HepG2 (cell line): Measurements from ENCODE around the gene FBXO9. TPM values are rescaled to one million over a fixed set of nuclear protein-coding genes. Genes with fewer than 3 reads are reported as not detected.
A peak's percentile ranks its signal among the peaks of the same experiment; 100 is the strongest.

Experiments used
- ASH2L ChIP-seq: fragments of 300-600, 200-600 bp; sonication (generic); IDR thresholded peaks from 2 replicates; pipeline ENCODE4 v1.7.0; 2017; ENCODE audit warnings: low read depth, mild to moderate bottlenecking, moderate library complexity, mixed read lengths, low read length; ENCODE audit not compliant: insufficient read length
- DMTF1 ChIP-seq: sonication (generic); formaldehyde crosslinking; IDR thresholded peaks from 2 replicates; pipeline ENCODE4 v1.4.0; 2020; ENCODE audit warnings: mild to moderate bottlenecking, missing genetic modification reagents
- FOSL1 ChIP-seq: sonication (generic); formaldehyde crosslinking; IDR thresholded peaks from 2 replicates; pipeline ENCODE4 v1.9.0; 2021; ENCODE audit warnings: missing genetic modification reagents, borderline replicate concordance
- GABPB1 ChIP-seq: IDR thresholded peaks from 2 replicates; pipeline ENCODE4 v1.6.1; 2016; ENCODE audit warnings: mild to moderate bottlenecking, missing genetic modification reagents, moderate library complexity, missing compliant biosample characterization
- HNF1B ChIP-seq: sonication (generic); formaldehyde crosslinking; IDR thresholded peaks from 2 replicates; pipeline ENCODE4 v1.5.1; 2020; ENCODE audit warnings: mild to moderate bottlenecking, moderate library complexity, missing genetic modification reagents
- IKZF1 ChIP-seq: fragments of 450-650 bp; IDR thresholded peaks from 2 replicates; pipeline ENCODE4 v1.7.1; 2016
- KDM5A ChIP-seq: fragments of 200-600 bp; sonication (generic); IDR thresholded peaks from 2 replicates; pipeline ENCODE4 v1.7.0; 2018; ENCODE audit warnings: antibody characterized with exemption, mild to moderate bottlenecking, low read length, borderline replicate concordance
- LCORL ChIP-seq, 2 experiments: fragments of 450-650 bp in 1 of 2; sonication (generic) in 1 of 2; formaldehyde crosslinking in 1 of 2; IDR thresholded peaks; 2 replicates each; pipeline versions ENCODE4 v1.5.0 to v1.6.1; 2017 to 2020; ENCODE audit warnings: antibody characterized with exemption in 1 of 2, missing genetic modification reagents in 1 of 2
- MAFG ChIP-seq: sonication (generic); formaldehyde crosslinking; IDR thresholded peaks from 2 replicates; pipeline ENCODE4 v1.5.1; 2020; ENCODE audit warnings: mild to moderate bottlenecking, missing genetic modification reagents
- MED13 ChIP-seq: sonication (generic); formaldehyde crosslinking; IDR thresholded peaks from 2 replicates; pipeline ENCODE4 v1.5.0; 2020; ENCODE audit warnings: missing genetic modification reagents
- NFIC ChIP-seq: IDR thresholded peaks from 2 replicates; pipeline ENCODE4 v1.6.1; 2012; ENCODE audit warnings: mild to moderate bottlenecking, low read length, inconsistent platforms
- NONO ChIP-seq, 2 experiments: fragments of 450-650 bp in 1 of 2; sonication (generic) in 1 of 2; formaldehyde crosslinking in 1 of 2; IDR thresholded peaks in 1 of 2; conservative IDR thresholded peaks in 1 of 2; 2 replicates each; pipeline versions ENCODE4 v1.6.1 to v1.8.0; 2017 to 2022; ENCODE audit warnings: mild to moderate bottlenecking in 1 of 2, missing genetic modification reagents in 1 of 2, moderate library complexity in 1 of 2
- NRL ChIP-seq: sonication (generic); formaldehyde crosslinking; IDR thresholded peaks from 2 replicates; pipeline ENCODE4 v1.5.0; 2020; ENCODE audit warnings: missing genetic modification reagents, mild to moderate bottlenecking, moderate library complexity, borderline replicate concordance
- REPIN1 ChIP-seq: sonication (generic); formaldehyde crosslinking; IDR thresholded peaks from 2 replicates; pipeline ENCODE4 v1.8.0; 2022; ENCODE audit warnings: missing genetic modification reagents, low read depth, mild to moderate bottlenecking, borderline replicate concordance
- SNRNP70 ChIP-seq: fragments of 200-400 bp; formaldehyde crosslinking; IDR thresholded peaks from 2 replicates; pipeline ENCODE4 v1.6.1; 2017; ENCODE audit warnings: mild to moderate bottlenecking, low read depth, low read length, moderate library complexity
- THAP11 ChIP-seq: IDR thresholded peaks from 2 replicates; pipeline ENCODE4 v1.6.1; 2016; ENCODE audit warnings: missing biosample characterization, missing genetic modification reagents
- ZFP82 ChIP-seq: sonication (generic); formaldehyde crosslinking; IDR thresholded peaks from 2 replicates; pipeline ENCODE4 v1.5.1; 2020; ENCODE audit warnings: mild to moderate bottlenecking, missing genetic modification reagents, borderline replicate concordance
- ZNF354B ChIP-seq: sonication (generic); formaldehyde crosslinking; IDR thresholded peaks from 2 replicates; pipeline ENCODE4 v1.8.0; 2022; ENCODE audit warnings: mild to moderate bottlenecking, missing genetic modification reagents
- ZNF432 ChIP-seq: sonication (generic); formaldehyde crosslinking; IDR thresholded peaks from 2 replicates; pipeline ENCODE4 v1.5.0; 2020; ENCODE audit warnings: missing genetic modification reagents, mild to moderate bottlenecking, borderline replicate concordance
- ZNF446 ChIP-seq: sonication (generic); formaldehyde crosslinking; IDR thresholded peaks from 2 replicates; pipeline ENCODE4 v1.5.0; 2020; ENCODE audit warnings: mild to moderate bottlenecking, missing genetic modification reagents
- ZNF691 ChIP-seq: sonication (generic); formaldehyde crosslinking; IDR thresholded peaks from 2 replicates; pipeline ENCODE4 v1.4.0; 2020; ENCODE audit warnings: missing genetic modification reagents, low read depth, mild to moderate bottlenecking, borderline replicate concordance
- ZSCAN21 ChIP-seq: sonication (generic); formaldehyde crosslinking; IDR thresholded peaks from 2 replicates; pipeline ENCODE4 v1.8.0; 2022; ENCODE audit warnings: mild to moderate bottlenecking, missing genetic modification reagents, moderate library complexity, borderline replicate concordance
- polyA plus RNA-seq, 8 experiments: library from polyadenylated mRNA; depleted of rRNA in 3 of 8; stranded (reverse) in 7 of 8; unstranded in 1 of 8; fragments of >200 nt; fragmentation: Illumina TruSeq in 4 of 8; extraction: Trizol in 4 of 8; gene quantifications; 2 replicates each; pipeline versions ENCODE4 v1.2.1 to v1.2.3, GENCODE V29; 2011 to 2016; ENCODE audit warnings: low read depth in 4 of 8, missing spikeins in 1 of 8, mixed read lengths in 1 of 8; ENCODE audit not compliant: insufficient read depth in 1 of 8
- total RNA-seq, 5 experiments: library from RNA; depleted of rRNA; stranded (reverse); fragments of >200 nt; fragmentation: Illumina TruSeq; extraction: Trizol; gene quantifications; 2 replicates each; pipeline ENCODE4 v1.2.3, GENCODE V29; 2016; ENCODE audit warnings: low read depth in 1 of 5
- TF ChIP-seq, protein P1 (sequence below): sonication (generic); formaldehyde crosslinking; IDR thresholded peaks from 2 replicates; pipeline ENCODE4 v1.4.0; 2020; ENCODE audit warnings: mild to moderate bottlenecking, missing genetic modification reagents

The FBXO9 gene
- total and polyA plus RNA-seq, 2 of the 13 experiments (the other 11 are each of a cell fraction or from before 2014, with no cell fraction given), result 64.3 to 98.4 TPM

GRCh38 chr6:53119772-53120409, 54.7 kb downstream of the FBXO9 start (continued):
- peak; percentile 71 for TF ChIP-seq ZSCAN21 (CRISPR knock-in tag)
- no peak for TF ChIP-seq NONO (IDR thresholded peaks at IDR 0.05)
- TF ChIP-seq NONO (CRISPR knock-in tag; conservative IDR thresholded peaks at IDR 0.05), result no peak
- TF ChIP-seq DMTF1, result no peak
- peak; percentile 92 for TF ChIP-seq FOSL1
- no peak for TF ChIP-seq ZNF432 (CRISPR knock-in tag)
- no peak; the same call in 1 of the 2 replicates for TF ChIP-seq KDM5A
- peak; percentile 62; the same call in 1 of the 2 replicates for TF ChIP-seq REPIN1 (CRISPR knock-in tag)
- TF ChIP-seq NFIC, result peak; percentile 79; the same call in 1 of the 2 replicates
- no peak for TF ChIP-seq MAFG
- TF ChIP-seq ZFP82, result no peak
- no peak for TF ChIP-seq GABPB1 (CRISPR knock-in tag)
- TF ChIP-seq SNRNP70, result no peak
- peak; percentile 93 for TF ChIP-seq ASH2L
- 0 out of 2 replicates have a peak, but pooled peaks have one; percentile 44 for TF ChIP-seq ZNF354B
- TF ChIP-seq IKZF1, result no peak
- TF ChIP-seq, protein P1, sequence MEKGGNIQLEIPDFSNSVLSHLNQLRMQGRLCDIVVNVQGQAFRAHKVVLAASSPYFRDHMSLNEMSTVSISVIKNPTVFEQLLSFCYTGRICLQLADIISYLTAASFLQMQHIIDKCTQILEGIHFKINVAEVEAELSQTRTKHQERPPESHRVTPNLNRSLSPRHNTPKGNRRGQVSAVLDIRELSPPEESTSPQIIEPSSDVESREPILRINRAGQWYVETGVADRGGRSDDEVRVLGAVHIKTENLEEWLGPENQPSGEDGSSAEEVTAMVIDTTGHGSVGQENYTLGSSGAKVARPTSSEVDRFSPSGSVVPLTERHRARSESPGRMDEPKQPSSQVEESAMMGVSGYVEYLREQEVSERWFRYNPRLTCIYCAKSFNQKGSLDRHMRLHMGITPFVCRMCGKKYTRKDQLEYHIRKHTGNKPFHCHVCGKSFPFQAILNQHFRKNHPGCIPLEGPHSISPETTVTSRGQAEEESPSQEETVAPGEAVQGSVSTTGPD (CRISPR knock-in tag), result peak; percentile 34; the same call in 1 of the 2 replicates
- TF ChIP-seq THAP11 (CRISPR knock-in tag), result peak; percentile 49
- no peak for TF ChIP-seq ZNF446 (CRISPR knock-in tag)
- TF ChIP-seq NRL (CRISPR knock-in tag), result no peak
- TF ChIP-seq LCORL (IDR thresholded peaks at IDR 0.05), result 0 out of 2 replicates have a peak, but pooled peaks have one; percentile 48
- TF ChIP-seq LCORL (CRISPR knock-in tag; IDR thresholded peaks at IDR 0.05), result peak; percentile 50; the same call in 1 of the 2 replicates
- TF ChIP-seq HNF1B, result peak; percentile 83; the same call in 1 of the 2 replicates
- TF ChIP-seq MED13 (CRISPR knock-in tag), result no peak
- TF ChIP-seq ZNF691, result no peak
